HEK293 (cell line): ENCODE results near the gene ANO1.
A peak's percentile ranks its signal among the peaks of the same experiment; 100 is the strongest.

Experiments used
- CTCF ChIA-PET: fragments of 350-600 bp; formaldehyde crosslinking; extraction: SDS; loops from one replicate; lab custom pipeline; 2021; ENCODE audit warnings: antibody characterized with exemption; lab: Yijun Ruan, JAX
- POLR2A ChIA-PET: fragments of 300-600 bp; formaldehyde crosslinking; extraction: SDS; loops from one replicate; lab custom pipeline; 2020; ENCODE audit warnings: antibody characterized with exemption, inconsistent platforms; lab: Yijun Ruan, JAX
- H3K27ac ChIP-seq: fragments of 200-500 bp; sonication (Bioruptor generic); 2 replicates; pipeline ENCODE4 v1.5.1; 2014; ENCODE audit warnings: low read depth, low read length, control low read depth, inconsistent platforms; ENCODE audit errors: extremely low read depth
- H3K36me3 ChIP-seq, 2 experiments: fragments of 200-500 bp in 1 of 2; sonication (Bioruptor generic) in 1 of 2; 1 replicate in 1 of 2; 2 replicates in 1 of 2; pipeline ENCODE4 v1.5.1; 2014 to 2017; ENCODE audit warnings: inconsistent platforms in 2 of 2, low read length in 2 of 2; ENCODE audit not compliant: control insufficient read depth in 2 of 2, insufficient read depth in 1 of 2
- H3K4me1 ChIP-seq: fragments of 200-500 bp; sonication (Bioruptor generic); 2 replicates; pipeline ENCODE4 v1.5.1; 2014; ENCODE audit warnings: mild to moderate bottlenecking, low read length, inconsistent platforms; ENCODE audit not compliant: control insufficient read depth, insufficient read depth
- H3K4me3 ChIP-seq: 2 replicates; pipeline ENCODE4 v1.5.1; 2011; ENCODE audit warnings: low read depth, mild to moderate bottlenecking, control low read depth, low read length, moderate library complexity
- H3K9me3 ChIP-seq: fragments of 200-500 bp; sonication (Bioruptor generic); 2 replicates; pipeline ENCODE4 v1.5.1; 2014; ENCODE audit warnings: low read depth, low read length, inconsistent platforms; ENCODE audit not compliant: control insufficient read depth, insufficient read depth
- GFI1B ChIP-seq: fragments of 450-650 bp; formaldehyde crosslinking; IDR thresholded peaks from 2 replicates; pipeline ENCODE4 v1.5.1; 2016; ENCODE audit warnings: missing biosample characterization, missing genetic modification characterization
- GLIS1 ChIP-seq: fragments of 450-650 bp; formaldehyde crosslinking; IDR thresholded peaks from 2 replicates; pipeline ENCODE4 v1.5.1; 2016; ENCODE audit warnings: missing biosample characterization, missing genetic modification characterization
- KLF9 ChIP-seq: fragments of 450-650 bp; formaldehyde crosslinking; IDR thresholded peaks from 2 replicates; pipeline ENCODE4 v1.5.1; 2016; ENCODE audit warnings: missing biosample characterization, missing genetic modification characterization, low read depth
- MZF1 ChIP-seq: fragments of 450-650 bp; formaldehyde crosslinking; IDR thresholded peaks from 2 replicates; pipeline ENCODE4 v1.5.1; 2017; ENCODE audit warnings: missing biosample characterization, missing genetic modification characterization, borderline replicate concordance
- SALL2 ChIP-seq: fragments of 450-650 bp; formaldehyde crosslinking; IDR thresholded peaks from 2 replicates; pipeline ENCODE4 v1.5.0; 2017; ENCODE audit warnings: missing biosample characterization, mild to moderate bottlenecking, missing genetic modification characterization, borderline replicate concordance
- SP7 ChIP-seq: fragments of 450-650 bp; formaldehyde crosslinking; IDR thresholded peaks from 2 replicates; pipeline ENCODE4 v1.5.1; 2016; ENCODE audit warnings: missing biosample characterization, missing genetic modification characterization
- ZBTB1 ChIP-seq: fragments of 450-650 bp; formaldehyde crosslinking; IDR thresholded peaks from 2 replicates; pipeline ENCODE4 v1.5.1; 2016; ENCODE audit warnings: missing biosample characterization, missing genetic modification characterization
- ZIC2 ChIP-seq: fragments of 450-650 bp; formaldehyde crosslinking; IDR thresholded peaks from 2 replicates; pipeline ENCODE4 v1.5.1; 2016; ENCODE audit warnings: missing biosample characterization, missing genetic modification characterization
- ZNF2 ChIP-seq: fragments of 450-650 bp; formaldehyde crosslinking; IDR thresholded peaks from 2 replicates; pipeline ENCODE4 v1.5.1; 2016; ENCODE audit warnings: missing biosample characterization, missing genetic modification characterization
- ZNF292 ChIP-seq: fragments of 450-650 bp; formaldehyde crosslinking; IDR thresholded peaks from 2 replicates; pipeline ENCODE4 v1.5.1; 2016; ENCODE audit warnings: low read depth, missing biosample characterization, missing genetic modification characterization, borderline replicate concordance
- ZNF426 ChIP-seq: fragments of 450-650 bp; formaldehyde crosslinking; IDR thresholded peaks from 2 replicates; pipeline ENCODE4 v1.5.1; 2017; ENCODE audit warnings: missing biosample characterization, missing genetic modification characterization, mild to moderate bottlenecking, inconsistent platforms, moderate library complexity
- ZNF529 ChIP-seq: fragments of 450-650 bp; formaldehyde crosslinking; IDR thresholded peaks from 2 replicates; pipeline ENCODE4 v1.5.1; 2017; ENCODE audit warnings: missing genetic modification characterization, missing biosample characterization; ENCODE audit not compliant: insufficient replicate concordance
- ZNF530 ChIP-seq: fragments of 450-650 bp; formaldehyde crosslinking; IDR thresholded peaks from 2 replicates; pipeline ENCODE4 v1.5.1; 2016; ENCODE audit warnings: low read depth, missing biosample characterization, missing genetic modification characterization
- ZNF555 ChIP-seq: fragments of 450-650 bp; formaldehyde crosslinking; conservative IDR thresholded peaks from 2 replicates; pipeline ENCODE4 v1.5.1; 2017; ENCODE audit warnings: missing biosample characterization, mild to moderate bottlenecking, missing genetic modification characterization, inconsistent platforms
- ZNF677 ChIP-seq: fragments of 450-650 bp; IDR thresholded peaks from 2 replicates; pipeline ENCODE4 v1.5.0; 2018; ENCODE audit warnings: missing biosample characterization, mild to moderate bottlenecking, missing genetic modification characterization, moderate library complexity
- ZNF776 ChIP-seq: fragments of 450-650 bp; formaldehyde crosslinking; IDR thresholded peaks from 2 replicates; pipeline ENCODE4 v1.5.0; 2017; ENCODE audit warnings: missing biosample characterization, missing genetic modification characterization, borderline replicate concordance
- TF ChIP-seq, protein P1 (sequence below): fragments of 450-650 bp; formaldehyde crosslinking; IDR thresholded peaks from 2 replicates; pipeline ENCODE4 v1.5.1; 2016; ENCODE audit warnings: missing biosample characterization, missing genetic modification characterization
- TF ChIP-seq, protein P2 (sequence below): fragments of 450-650 bp; formaldehyde crosslinking; IDR thresholded peaks from 2 replicates; pipeline ENCODE4 v1.5.0; 2017; ENCODE audit warnings: missing biosample characterization, missing genetic modification characterization, borderline replicate concordance

Gene ANO1

DNA sequence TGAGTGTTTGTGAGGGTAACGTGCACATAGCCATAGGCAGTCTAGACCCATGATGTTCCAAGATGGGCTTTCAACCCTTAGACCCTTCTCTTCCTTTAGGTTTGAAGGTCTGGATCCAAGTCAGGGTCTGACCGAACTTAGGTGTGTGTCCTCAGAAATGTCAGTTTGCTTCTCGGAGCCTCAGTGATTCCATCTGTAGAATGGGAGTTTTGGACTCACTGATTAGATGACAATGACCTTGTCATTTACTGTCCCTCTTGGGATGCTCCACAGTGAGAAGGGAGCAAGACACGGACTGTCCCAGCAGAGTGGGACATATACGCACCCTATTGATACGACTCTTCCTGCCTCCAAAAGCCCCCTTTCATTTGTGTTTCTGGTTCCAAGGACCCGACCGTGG lies 37.7 kb downstream of the ANO1 start:
- no peak for TF ChIP-seq ZNF2
- TF ChIP-seq ZNF530 (tag by site-specific recombination) = no peak
- no peak overlapping the region for H3K4me3 ChIP-seq
- H3K4me1 ChIP-seq = peaks cover 3% of the 10 kb centered on the region; the same call in 1 of the 2 replicates
- ChIA-PET POLR2A (no interaction called here), CTCF (interaction anchor here (1.0 kb wide), 1 partner anchor 227 kb away, joined by 3 read pairs; no protein-coding TSS in a partner anchor)
- H3K27ac ChIP-seq = no peak overlapping the region
- H3K9me3 ChIP-seq = no peaks in the 10 kb centered on the region
- H3K36me3 ChIP-seq = no peaks in the 10 kb centered on the region

DNA sequence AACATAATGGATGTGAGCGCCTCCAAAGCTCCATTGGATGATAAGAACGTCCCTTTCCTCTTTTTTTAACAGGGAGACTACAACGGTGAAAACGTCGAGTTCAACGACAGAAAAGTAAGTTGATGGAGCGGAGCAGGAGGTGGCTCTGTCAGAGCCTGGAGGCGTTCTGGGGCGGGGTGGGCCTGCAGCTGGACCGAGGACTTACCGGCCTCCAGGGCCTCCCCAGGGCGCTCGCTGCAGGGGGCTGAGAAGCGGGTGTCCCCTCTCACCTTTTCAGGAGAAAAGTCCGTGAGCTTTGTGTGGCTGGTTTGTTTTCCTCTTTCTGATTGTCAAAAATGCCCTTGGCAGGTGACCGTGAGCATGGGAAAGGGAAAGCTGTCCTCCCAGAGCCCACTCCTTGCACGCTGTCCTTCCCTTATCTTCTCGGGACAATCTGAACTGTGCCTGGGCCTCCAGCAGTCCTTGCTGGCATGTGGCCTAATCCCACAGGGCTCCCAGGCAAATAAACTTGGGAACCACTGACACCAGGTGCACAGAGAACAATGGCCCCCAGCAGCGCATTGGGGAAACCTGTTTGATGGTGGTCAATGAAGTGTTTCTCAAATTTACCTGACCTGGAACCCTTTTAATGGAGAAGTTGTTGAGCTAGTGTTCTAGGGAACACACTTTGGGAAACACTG lies 38.4 kb downstream of the ANO1 start:
- Histone ChIP-seq H3K4me1 (no peaks in the 10 kb centered on the region), H3K9me3 (no peaks in the 10 kb centered on the region), H3K4me3 (no peak overlapping the region)
- ChIA-PET POLR2A (no interaction called here), CTCF (interaction anchor here (1.0 kb wide), 1 partner anchor 228 kb away, joined by 3 read pairs; no protein-coding TSS in a partner anchor)
- TF ChIP-seq GFI1B (tag by site-specific recombination) (no peak), ZIC2 (peak; percentile 62), MZF1 (no peak), GLIS1 (tag by site-specific recombination) (peak; percentile 69), ZNF555 (tag by site-specific recombination) (no peak)
- TF ChIP-seq, all 188 proteins: peak for 2
- Histone ChIP-seq H3K36me3 (no peaks in the 10 kb centered on the region), H3K27ac (no peak overlapping the region)

- Histone ChIP-seq H3K4me3 (no peak overlapping the region), H3K9me3 (no peaks in the 10 kb centered on the region), H3K4me1 (no peaks in the 10 kb centered on the region), H3K36me3 (no peaks in the 10 kb centered on the region), H3K27ac (no peak overlapping the region)
- TF ChIP-seq ZBTB1 (tag by site-specific recombination) (no peak), ZNF426 (tag by site-specific recombination) (no peak), SP7 (tag by site-specific recombination) (no peak), ZNF292 (tag by site-specific recombination) (no peak), ZNF529 (tag by site-specific recombination) (no peak), ZNF776 (tag by site-specific recombination) (no peak), KLF9 (tag by site-specific recombination) (no peak), ZNF677 (tag by site-specific recombination) (no peak), SALL2 (no peak)
- TF ChIP-seq, protein P1, sequence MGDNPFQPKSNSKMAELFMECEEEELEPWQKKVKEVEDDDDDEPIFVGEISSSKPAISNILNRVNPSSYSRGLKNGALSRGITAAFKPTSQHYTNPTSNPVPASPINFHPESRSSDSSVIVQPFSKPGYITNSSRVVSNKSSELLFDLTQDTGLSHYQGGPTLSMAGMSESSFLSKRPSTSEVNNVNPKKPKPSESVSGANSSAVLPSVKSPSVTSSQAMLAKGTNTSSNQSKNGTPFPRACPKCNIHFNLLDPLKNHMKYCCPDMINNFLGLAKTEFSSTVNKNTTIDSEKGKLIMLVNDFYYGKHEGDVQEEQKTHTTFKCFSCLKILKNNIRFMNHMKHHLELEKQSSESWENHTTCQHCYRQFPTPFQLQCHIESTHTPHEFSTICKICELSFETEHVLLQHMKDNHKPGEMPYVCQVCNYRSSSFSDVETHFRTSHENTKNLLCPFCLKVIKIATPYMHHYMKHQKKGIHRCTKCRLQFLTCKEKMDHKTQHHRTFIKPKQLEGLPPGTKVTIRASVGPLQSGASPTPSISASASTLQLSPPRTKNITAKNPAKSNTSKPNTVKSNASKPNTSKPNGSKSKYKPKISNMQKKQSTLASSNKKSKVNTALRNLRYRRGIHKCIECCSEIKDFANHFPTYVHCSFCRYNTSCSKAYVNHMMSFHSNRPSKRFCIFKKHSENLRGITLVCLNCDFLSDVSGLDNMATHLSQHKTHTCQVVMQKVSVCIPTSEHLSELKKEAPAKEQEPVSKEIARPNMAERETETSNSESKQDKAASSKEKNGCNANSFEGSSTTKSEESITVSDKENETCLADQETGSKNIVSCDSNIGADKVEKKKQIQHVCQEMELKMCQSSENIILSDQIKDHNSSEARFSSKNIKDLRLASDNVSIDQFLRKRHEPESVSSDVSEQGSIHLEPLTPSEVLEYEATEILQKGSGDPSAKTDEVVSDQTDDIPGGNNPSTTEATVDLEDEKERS = no peak
- TF ChIP-seq, protein P2, sequence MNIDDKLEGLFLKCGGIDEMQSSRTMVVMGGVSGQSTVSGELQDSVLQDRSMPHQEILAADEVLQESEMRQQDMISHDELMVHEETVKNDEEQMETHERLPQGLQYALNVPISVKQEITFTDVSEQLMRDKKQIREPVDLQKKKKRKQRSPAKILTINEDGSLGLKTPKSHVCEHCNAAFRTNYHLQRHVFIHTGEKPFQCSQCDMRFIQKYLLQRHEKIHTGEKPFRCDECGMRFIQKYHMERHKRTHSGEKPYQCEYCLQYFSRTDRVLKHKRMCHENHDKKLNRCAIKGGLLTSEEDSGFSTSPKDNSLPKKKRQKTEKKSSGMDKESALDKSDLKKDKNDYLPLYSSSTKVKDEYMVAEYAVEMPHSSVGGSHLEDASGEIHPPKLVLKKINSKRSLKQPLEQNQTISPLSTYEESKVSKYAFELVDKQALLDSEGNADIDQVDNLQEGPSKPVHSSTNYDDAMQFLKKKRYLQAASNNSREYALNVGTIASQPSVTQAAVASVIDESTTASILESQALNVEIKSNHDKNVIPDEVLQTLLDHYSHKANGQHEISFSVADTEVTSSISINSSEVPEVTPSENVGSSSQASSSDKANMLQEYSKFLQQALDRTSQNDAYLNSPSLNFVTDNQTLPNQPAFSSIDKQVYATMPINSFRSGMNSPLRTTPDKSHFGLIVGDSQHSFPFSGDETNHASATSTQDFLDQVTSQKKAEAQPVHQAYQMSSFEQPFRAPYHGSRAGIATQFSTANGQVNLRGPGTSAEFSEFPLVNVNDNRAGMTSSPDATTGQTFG = no peak
- ChIA-PET POLR2A (no interaction called here), CTCF (no interaction called here)
Observed at GRCh38 chr11:70117567-70118145, 39.5 kb downstream of the ANO1 start.
